Colonic mucosa (tissue), 4 donors: ENCODE data around the gene KLF3. TPM values are rescaled to one million over a fixed set of nuclear protein-coding genes. Genes with fewer than 3 reads are reported as not detected.

Experiments
- DNase-seq: peaks from one replicate; pipeline ENCODE4 v3.0.0-alpha.2; 2020
- H3K27ac ChIP-seq: fragments of 200-600 bp; one replicate; pipeline ENCODE4 v1.8.0; 2021
- H3K27me3 ChIP-seq: fragments of 200-600 bp; one replicate; pipeline ENCODE4 v1.8.0; 2021
- H3K36me3 ChIP-seq: fragments of 200-600 bp; one replicate; pipeline ENCODE4 v1.8.0; 2021
- H3K4me1 ChIP-seq: fragments of 200-600 bp; one replicate; pipeline ENCODE4 v1.8.0; 2021; ENCODE audit warnings: mild to moderate bottlenecking
- H3K4me3 ChIP-seq: fragments of 200-600 bp; one replicate; pipeline ENCODE4 v1.8.0; 2021
- H3K9ac ChIP-seq, 2 donors: one replicate each; pipeline ENCODE4 v1.7.0; 2013; ENCODE audit warnings: control low read depth in 2 of 2, low read depth in 2 of 2, low read length in 2 of 2
- H3K9me3 ChIP-seq: fragments of 200-600 bp; one replicate; pipeline ENCODE4 v1.8.0; 2021
- CTCF ChIP-seq: fragments of 200-600 bp; IDR thresholded peaks from one replicate; pipeline ENCODE4 v1.8.0; 2022; ENCODE audit warnings: antibody characterized with exemption, mild to moderate bottlenecking
- intact Hi-C: fragments of 100-400 bp; cut with DNase I; formaldehyde crosslinking; loops from one replicate; pipeline ENCODE4 v1.14.1; 2022
- total RNA-seq, 2 donors: library from RNA; stranded (reverse); fragmentation: NEBNext Ultra II Directional in 1 of 2; extraction: Animal tissue kit (Norgen Biotek cat#: 25700) in 1 of 2; gene quantifications; one replicate each; pipeline ENCODE4 v1.2.1, GENCODE V29; 2021
- donor health status: healthy.
- donor health status: DM: no; HTN: no; CAD: no.
- donor health status: DM: no; HTN: no; CAD: no.

Gene KLF3
- total RNA-seq, 2 donors from 2014 or later, result 87.1 to 116 TPM

GRCh38 chr4:38670939-38671591 is 7.1 kb downstream of the KLF3 start:
- Histone ChIP-seq H3K27ac (peak overlapping the region; percentile 98), H3K36me3 (no peaks in the 10 kb centered on the region), H3K4me1 (peaks cover 32% of the 10 kb centered on the region), H3K4me3 (no peak overlapping the region), H3K9ac (peak overlapping the region; percentile 48 to 96), H3K9me3 (no peaks in the 10 kb centered on the region), H3K27me3 (no peaks in the 10 kb centered on the region)
- no peak for TF ChIP-seq CTCF
- peak; percentile 44 for DNase-seq
- intact Hi-C loops, result loop anchor here (10.0 kb wide), 1 partner anchor 606 kb away; no protein-coding TSS in a partner anchor

DNA sequence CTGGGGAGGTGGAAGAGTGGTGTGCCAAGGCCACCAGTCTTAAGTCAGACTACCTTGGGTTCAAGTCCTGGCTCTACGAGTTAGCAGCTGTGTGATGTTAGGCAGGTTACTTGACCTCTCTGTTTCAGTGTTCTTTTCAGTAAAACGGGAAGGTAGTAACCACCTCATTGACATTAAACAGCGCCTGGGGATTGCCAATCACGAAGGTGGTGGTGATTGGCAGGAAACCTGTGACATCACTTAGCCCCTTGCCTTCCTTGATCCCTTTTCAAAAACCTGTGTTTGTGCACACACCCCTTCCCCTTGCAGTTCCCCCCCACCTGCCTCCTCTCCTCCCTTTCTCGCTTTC is 7.6 kb downstream of the KLF3 start:
- Histone ChIP-seq H3K9ac (peak overlapping the region; percentile 48 to 96), H3K4me1 (peaks cover 32% of the 10 kb centered on the region), H3K4me3 (no peak overlapping the region), H3K9me3 (no peaks in the 10 kb centered on the region), H3K36me3 (no peaks in the 10 kb centered on the region), H3K27me3 (no peaks in the 10 kb centered on the region), H3K27ac (peak overlapping the region; percentile 98)
- no peak for TF ChIP-seq CTCF
- DNase-seq, result no peak
- intact Hi-C loops, result loop anchor here (10.0 kb wide), 1 partner anchor 607 kb away; no protein-coding TSS in a partner anchor

DNA sequence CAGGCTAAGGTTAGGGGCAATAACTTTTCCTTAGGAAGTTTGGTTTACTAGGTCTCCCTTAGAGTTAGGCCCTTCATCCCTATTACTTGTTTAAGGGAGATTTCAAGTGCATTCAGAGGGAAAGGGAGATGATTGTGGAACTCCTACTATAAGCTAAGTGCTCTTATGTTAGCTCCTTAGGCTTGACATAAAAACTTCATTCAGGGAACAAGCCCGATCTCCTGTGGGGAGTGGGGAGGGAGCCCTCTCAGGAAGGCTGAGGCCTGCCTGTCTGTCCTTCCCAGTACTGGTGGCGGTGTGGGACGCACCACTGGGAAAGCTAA is 8.0 kb downstream of the KLF3 start:
- Histone ChIP-seq H3K36me3 (no peaks in the 10 kb centered on the region), H3K9me3 (no peaks in the 10 kb centered on the region), H3K27me3 (no peaks in the 10 kb centered on the region), H3K9ac (peak overlapping the region; percentile 68 to 96), H3K27ac (peak overlapping the region; percentile 98), H3K4me3 (no peak overlapping the region), H3K4me1 (peaks cover 32% of the 10 kb centered on the region)
- DNase-seq, result no peak
- intact Hi-C loops, result loop anchor here (10.0 kb wide), 1 partner anchor 607 kb away; no protein-coding TSS in a partner anchor
- TF ChIP-seq CTCF, result no peak

DNA sequence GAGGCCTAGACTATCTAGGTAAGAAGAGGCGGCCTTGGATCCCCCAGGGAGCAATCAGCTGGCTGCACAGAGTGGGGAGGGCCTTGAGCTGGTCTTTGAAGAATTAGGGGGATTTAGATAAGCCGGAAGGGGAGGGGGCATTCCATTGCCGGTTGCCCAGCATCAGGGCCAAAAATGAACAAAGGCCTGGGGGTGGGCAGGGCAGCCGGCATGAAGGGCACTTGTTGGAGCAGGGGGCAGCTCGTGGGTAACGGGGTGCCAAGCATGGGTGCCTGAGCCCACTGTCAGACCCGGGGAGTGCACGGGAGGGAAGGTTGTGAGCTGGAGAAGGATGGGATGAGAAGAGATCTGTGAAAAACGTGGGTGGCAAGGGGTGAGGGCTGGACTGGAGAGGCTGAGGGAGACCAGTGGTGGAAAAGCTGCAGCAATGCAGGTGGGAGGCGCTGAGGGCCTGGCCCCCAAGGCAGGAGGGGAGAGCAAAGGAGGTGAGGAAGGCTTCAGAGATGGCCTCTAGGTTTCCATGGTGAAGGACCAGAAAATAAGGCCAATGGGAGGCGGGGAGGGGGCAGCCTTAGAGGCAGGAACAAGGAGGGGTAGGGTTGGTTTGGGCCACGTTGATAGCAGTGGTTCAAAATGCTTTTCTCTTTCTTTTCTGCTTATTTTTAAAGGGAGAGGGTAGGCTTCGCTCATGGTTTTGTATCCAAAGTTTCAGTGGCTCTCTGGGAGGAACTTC is 8.6 kb downstream of the KLF3 start:
- peak; percentile 40 for DNase-seq
- no peak for TF ChIP-seq CTCF
- Histone ChIP-seq H3K36me3 (no peaks in the 10 kb centered on the region), H3K27ac (peak overlapping the region; percentile 98), H3K4me1 (peaks cover 32% of the 10 kb centered on the region), H3K4me3 (no peak overlapping the region), H3K9ac (peak overlapping the region; percentile 68 to 96), H3K9me3 (no peaks in the 10 kb centered on the region), H3K27me3 (no peaks in the 10 kb centered on the region)
- intact Hi-C loops, result loop anchor here (10.0 kb wide), 1 partner anchor 608 kb away; no protein-coding TSS in a partner anchor

- Histone ChIP-seq H3K4me3 (no peak overlapping the region), H3K27me3 (no peaks in the 10 kb centered on the region), H3K9me3 (no peaks in the 10 kb centered on the region), H3K4me1 (peaks cover 32% of the 10 kb centered on the region), H3K27ac (peak overlapping the region; percentile 98), H3K9ac (peak overlapping the region; percentile 68 to 96), H3K36me3 (no peaks in the 10 kb centered on the region)
- intact Hi-C loops, result loop anchor here (10.0 kb wide), 1 partner anchor 609 kb away; no protein-coding TSS in a partner anchor
- DNase-seq, result peak; percentile 96
- no peak for TF ChIP-seq CTCF
These were observed 9.4 kb downstream of the KLF3 start for GRCh38 chr4:38673130-38673978.
